ENCODE measurements around the gene FERMT1. TPM values are rescaled to one million over a fixed set of nuclear protein-coding genes. Genes with fewer than 3 reads are reported as not detected.
A peak's percentile ranks its signal among the peaks of the same experiment; 100 is the strongest.
"Not testable (repeated sequence)": the region's sequence is repeated elsewhere in the genome, so short reads cannot be mapped to it uniquely, and the experiment has no call there.

FERMT1 gene
- polyA plus RNA-seq, 3 donors, result not detected

DNA sequence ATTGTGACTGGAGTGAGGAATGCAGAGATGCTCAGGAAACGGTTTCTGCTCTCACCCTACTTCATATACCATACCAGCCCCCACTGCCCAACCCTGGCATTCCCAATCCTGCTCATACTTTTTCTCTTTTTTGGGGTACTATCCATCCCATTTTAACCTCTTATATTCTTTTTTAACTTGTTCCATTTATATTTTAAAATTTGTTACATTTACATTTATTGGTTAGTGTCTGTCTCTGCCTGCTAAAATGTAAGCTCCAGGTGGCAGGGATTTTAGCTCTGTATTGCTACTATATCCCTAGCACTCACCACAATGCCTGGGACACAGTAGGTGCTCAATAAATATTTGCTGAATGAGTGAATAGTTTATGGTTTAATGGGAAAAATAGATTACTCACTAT lies 8.1 kb downstream of the FERMT1 start:
- Mint-ChIP-seq H3K27me3 (ENCODE audit: low read depth in 3 of 3) (peaks cover 0 to 5% (median 3%) of the 10 kb centered on the region in 3 donors), H3K27ac (no peak overlapping the region), H3K36me3 (no peaks in the 10 kb centered on the region), H3K4me1 (no peaks in the 10 kb centered on the region), H3K9me3 (peaks cover 6 to 24% (median 16%) of the 10 kb centered on the region in 7 donors), H3K4me3 (no peak overlapping the region)
- H3K4me3 ChIP-seq (replicated peaks in 1 of 3; ENCODE audit: low read depth in 2 of 3, low read length in 3 of 3), result no peak overlapping the region
- WGBS (ENCODE audit: insufficient coverage), result no CpG with 5 or more reads among the region's 1 CpG
- no peak overlapping the region for H3K4me2 ChIP-seq (replicated peaks; ENCODE audit: extremely low read depth, low read length, poor library complexity, severe bottlenecking)
- no peaks in the 10 kb centered on the region for H3K36me3 ChIP-seq (replicated peaks in 1 of 2; ENCODE audit: control insufficient read depth in 1 of 2, insufficient read depth in 2 of 2, low read length in 2 of 2)
- H3K4me1 ChIP-seq (ENCODE audit: control insufficient read depth in 1 of 2, insufficient read depth in 2 of 2, low read length in 2 of 2), result no peaks in the 10 kb centered on the region
- no peak for DNase-seq
- intact Hi-C loops (cut with micrococcal nuclease), result no loop called here
- TF ChIP-seq CTCF (IDR thresholded peaks at IDR 0.05), result no peak
- H4K20me1 ChIP-seq (ENCODE audit: insufficient read depth, low read length), result no peaks in the 10 kb centered on the region
- no peaks in the 10 kb centered on the region for H3K27me3 ChIP-seq (ENCODE audit: control insufficient read depth in 2 of 2, insufficient read depth in 2 of 2, low read length in 2 of 2)
- H3K9ac ChIP-seq (ENCODE audit: insufficient read depth, low read length, poor library complexity, severe bottlenecking), result no peak overlapping the region
- H3K27ac ChIP-seq (ENCODE audit: low read depth in 1 of 2, low read length in 2 of 2), result no peak overlapping the region
- H3K79me2 ChIP-seq (ENCODE audit: insufficient read depth, low read length), result no peaks in the 10 kb centered on the region
- peaks cover 13 to 14% of the 10 kb centered on the region in 2 donors for H3K9me3 ChIP-seq (replicated peaks in 1 of 2; ENCODE audit: control insufficient read depth in 1 of 2, insufficient read depth in 1 of 2, low read length in 2 of 2)
- no peak overlapping the region for H2AFZ ChIP-seq (ENCODE audit: insufficient read depth, low read depth, low read length, poor library complexity, severe bottlenecking)

- Histone ChIP-seq H3K27ac (ENCODE audit: low read depth in 1 of 2, low read length in 2 of 2) (no peak overlapping the region), H3K9ac (ENCODE audit: insufficient read depth, low read length, poor library complexity, severe bottlenecking) (no peak overlapping the region), H3K79me2 (ENCODE audit: insufficient read depth, low read length) (no peaks in the 10 kb centered on the region), H3K36me3 (replicated peaks in 1 of 2; ENCODE audit: control insufficient read depth in 1 of 2, insufficient read depth in 2 of 2, low read length in 2 of 2) (no peaks in the 10 kb centered on the region), H3K4me3 (replicated peaks in 1 of 3; ENCODE audit: low read depth in 2 of 3, low read length in 3 of 3) (no peak overlapping the region), H2AFZ (ENCODE audit: insufficient read depth, low read depth, low read length, poor library complexity, severe bottlenecking) (no peak overlapping the region), H3K4me1 (ENCODE audit: control insufficient read depth in 1 of 2, insufficient read depth in 2 of 2, low read length in 2 of 2) (no peaks in the 10 kb centered on the region), H3K4me2 (replicated peaks; ENCODE audit: extremely low read depth, low read length, poor library complexity, severe bottlenecking) (no peak overlapping the region), H3K9me3 (replicated peaks in 1 of 2; ENCODE audit: control insufficient read depth in 1 of 2, insufficient read depth in 1 of 2, low read length in 2 of 2) (peaks cover 13 to 14% of the 10 kb centered on the region in 2 donors), H3K27me3 (ENCODE audit: control insufficient read depth in 2 of 2, insufficient read depth in 2 of 2, low read length in 2 of 2) (no peaks in the 10 kb centered on the region), H4K20me1 (ENCODE audit: insufficient read depth, low read length) (no peaks in the 10 kb centered on the region)
- TF ChIP-seq CTCF (IDR thresholded peaks at IDR 0.05), result no peak
- Mint-ChIP-seq H3K36me3 (no peaks in the 10 kb centered on the region), H3K9me3 (peaks cover 6 to 24% (median 16%) of the 10 kb centered on the region in 7 donors), H3K27me3 (ENCODE audit: low read depth in 3 of 3) (peaks cover 0 to 3% (median 2%) of the 10 kb centered on the region in 3 donors), H3K4me3 (no peak overlapping the region), H3K4me1 (no peaks in the 10 kb centered on the region), H3K27ac (no peak overlapping the region)
- no peak for DNase-seq
- WGBS (ENCODE audit: insufficient coverage), result 90% methylated on average over 2 of the region's 3 CpGs
- intact Hi-C loops (cut with micrococcal nuclease), result no loop called here
These were observed 8.9 kb downstream of the FERMT1 start for GRCh38 chr20:6113951-6114350.

DNA sequence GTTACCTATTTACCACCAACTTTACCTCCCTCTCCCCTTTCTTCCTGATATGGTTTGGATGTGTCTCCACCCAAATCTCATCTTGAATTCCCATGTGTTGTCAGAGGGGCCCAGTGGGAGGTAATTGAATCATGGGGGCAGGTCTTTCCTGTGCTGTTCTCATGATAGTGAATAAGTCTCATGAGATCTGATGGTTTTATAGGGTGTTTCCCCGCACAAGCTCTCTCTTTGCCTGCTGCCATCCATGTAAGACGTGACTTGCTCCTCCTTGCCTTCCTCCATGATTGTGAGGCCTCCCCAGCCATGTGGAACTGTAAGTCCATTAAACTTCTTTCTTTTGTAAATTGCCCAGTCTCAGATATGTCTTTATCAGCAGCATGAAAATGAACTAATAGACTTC lies 9.9 kb downstream of the FERMT1 start:
- WGBS (ENCODE audit: insufficient coverage), result no CpG with 5 or more reads among the region's 2 CpGs
- H3K36me3 Mint-ChIP-seq; H3K27me3 ChIP-seq (ENCODE audit: control insufficient read depth in 2 of 2, insufficient read depth in 2 of 2, low read length in 2 of 2); H2AFZ ChIP-seq (ENCODE audit: insufficient read depth, low read depth, low read length, poor library complexity, severe bottlenecking); H3K4me1 ChIP-seq (ENCODE audit: control insufficient read depth in 1 of 2, insufficient read depth in 2 of 2, low read length in 2 of 2); H3K27ac ChIP-seq (ENCODE audit: low read depth in 1 of 2, low read length in 2 of 2); H3K79me2 ChIP-seq (ENCODE audit: insufficient read depth, low read length); H3K27me3 Mint-ChIP-seq (ENCODE audit: low read depth in 3 of 3); H3K4me1 Mint-ChIP-seq; H3K9ac ChIP-seq (ENCODE audit: insufficient read depth, low read length, poor library complexity, severe bottlenecking); intact Hi-C loops (cut with micrococcal nuclease); H4K20me1 ChIP-seq (ENCODE audit: insufficient read depth, low read length); H3K4me3 Mint-ChIP-seq; H3K4me2 ChIP-seq (replicated peaks; ENCODE audit: extremely low read depth, low read length, poor library complexity, severe bottlenecking); H3K4me3 ChIP-seq (replicated peaks in 1 of 3; ENCODE audit: low read depth in 2 of 3, low read length in 3 of 3); DNase-seq; H3K36me3 ChIP-seq (replicated peaks in 1 of 2; ENCODE audit: control insufficient read depth in 1 of 2, insufficient read depth in 2 of 2, low read length in 2 of 2): not testable (repeated sequence)
- H3K9me3 ChIP-seq (replicated peaks in 1 of 2; ENCODE audit: control insufficient read depth in 1 of 2, insufficient read depth in 1 of 2, low read length in 2 of 2), result peaks cover 13 to 14% of the 10 kb centered on the region in 2 donors
- H3K9me3 Mint-ChIP-seq, result peaks cover 6 to 24% (median 16%) of the 10 kb centered on the region in 7 donors
- H3K27ac Mint-ChIP-seq, result peak overlapping the region in 1 of 7 donors; percentile 12
